ENCODE data around the gene GLCE.
A peak's percentile ranks its signal among the peaks of the same experiment; 100 is the strongest.
"Not testable (repeated sequence)": the region's sequence is repeated elsewhere in the genome, so short reads cannot be mapped to it uniquely, and the experiment has no call there.

GLCE gene

GRCh38 chr15:69161079-69161877 lies 843 bp downstream of the GLCE start:
- DNase-seq (ENCODE audit: low spot score) = peak; percentile 46

- DNase-seq (ENCODE audit: low spot score) = no peak
Measured at GRCh38 chr15:69161878-69162213, 1.4 kb downstream of the GLCE start.

DNA sequence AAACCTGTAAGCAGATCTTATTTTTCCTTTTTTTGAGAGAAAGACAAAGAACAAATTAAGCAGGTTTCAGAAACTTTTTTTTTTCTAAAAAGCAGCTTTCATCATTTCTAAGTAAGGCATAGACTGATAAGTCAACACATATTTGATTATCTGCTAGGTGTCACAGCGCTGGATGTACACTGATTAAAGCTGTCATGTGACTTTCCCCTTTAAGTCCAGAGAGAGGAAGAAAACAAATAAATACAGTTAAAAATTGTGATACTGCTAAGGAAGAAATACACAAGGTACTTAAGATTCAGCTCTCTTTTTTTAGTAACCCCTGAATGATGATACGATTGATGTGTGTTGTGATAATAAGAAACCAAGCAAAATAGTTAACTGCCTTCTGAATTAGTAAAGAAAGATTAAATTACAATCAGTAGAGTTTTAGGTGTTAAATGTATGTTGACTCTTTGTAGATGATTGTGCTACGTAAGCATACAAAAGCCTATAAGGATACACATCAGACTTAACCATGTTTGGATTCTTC lies 2.8 kb downstream of the GLCE start:
- no peak for DNase-seq (ENCODE audit: low spot score)

DNA sequence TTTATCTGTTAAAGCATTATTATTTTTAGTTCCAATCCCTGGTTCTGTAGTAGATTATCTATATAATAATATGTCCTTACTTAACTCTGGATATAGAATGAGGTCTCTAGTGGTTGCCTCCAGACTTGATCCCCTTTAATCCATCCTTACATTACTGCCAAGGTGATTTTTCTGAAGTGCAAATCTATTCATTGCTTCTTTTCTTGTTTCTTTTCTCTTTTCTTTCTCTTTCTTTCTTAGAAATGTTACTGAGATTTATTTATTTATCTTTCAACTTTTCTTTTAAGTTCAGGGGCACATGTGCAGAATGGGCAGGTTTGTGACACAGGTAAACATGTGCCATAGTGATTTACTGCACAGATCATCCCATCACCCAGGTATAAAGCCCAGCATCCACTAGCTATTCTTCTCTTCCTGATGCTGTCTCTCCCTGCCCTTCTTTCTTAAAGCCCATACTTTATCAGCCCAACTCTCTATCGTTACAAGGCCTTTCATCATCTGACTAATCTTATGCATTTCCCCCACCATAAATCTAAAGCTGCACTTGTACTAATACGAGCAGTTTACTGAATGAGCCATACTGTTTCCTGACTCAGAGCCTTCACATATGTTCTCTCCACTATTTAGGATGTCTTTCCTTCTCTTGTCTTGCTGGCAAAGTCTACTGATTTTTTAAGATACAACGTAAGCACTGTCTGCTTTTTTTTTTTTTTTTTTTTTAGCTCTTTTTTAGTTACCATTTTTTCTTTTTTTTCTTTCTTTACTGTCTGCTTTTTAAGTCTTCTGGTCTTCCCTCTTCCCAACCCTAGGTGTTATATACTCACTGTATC lies 4.6 kb downstream of the GLCE start:
- no peak for DNase-seq (ENCODE audit: low spot score)

GRCh38 chr15:69165637-69166025 lies 5.2 kb downstream of the GLCE start:
- no peak for DNase-seq (ENCODE audit: low spot score)

GRCh38 chr15:69167218-69167846 lies 6.9 kb downstream of the GLCE start:
- no peak for DNase-seq (ENCODE audit: low spot score)

DNA sequence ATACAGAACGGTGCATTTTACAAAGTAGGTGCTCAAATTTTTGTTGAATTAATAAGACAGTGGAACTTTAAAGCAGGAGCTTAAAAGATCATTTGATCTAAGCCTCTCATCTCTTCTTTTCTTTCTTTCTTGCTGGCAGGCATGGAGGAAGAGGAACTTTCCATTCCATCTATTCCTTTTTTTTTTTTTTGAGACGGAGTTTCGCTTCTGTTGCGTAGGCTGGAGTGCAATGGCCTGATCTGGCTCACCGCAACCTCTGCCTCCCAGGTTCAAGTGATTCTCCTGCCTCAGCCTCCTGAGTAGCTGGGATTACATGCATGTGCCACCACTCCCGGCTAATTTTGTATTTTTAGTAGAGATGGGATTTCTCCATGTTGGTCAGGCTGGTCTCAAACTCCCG lies 7.9 kb downstream of the GLCE start:
- DNase-seq (ENCODE audit: low spot score) = not testable (repeated sequence)

DNA sequence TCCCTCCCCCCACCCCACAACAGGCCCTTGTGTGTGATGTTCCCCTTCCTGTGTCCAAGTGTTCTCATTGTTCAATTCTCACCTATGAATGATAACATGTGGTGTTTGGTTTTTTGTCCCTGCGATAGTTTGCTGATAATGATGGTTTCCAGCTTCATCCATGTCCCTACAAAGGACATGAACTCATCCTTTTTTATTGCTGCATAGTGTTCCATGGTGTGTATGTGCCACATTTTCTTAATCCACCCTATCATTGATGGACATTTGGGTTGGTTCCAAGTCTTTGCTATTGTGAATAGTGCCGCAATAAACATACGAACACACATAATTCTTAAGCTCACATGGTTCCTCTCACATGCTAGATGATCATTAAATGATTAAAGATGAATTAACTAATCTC lies 9.1 kb downstream of the GLCE start:
- not testable (repeated sequence) for DNase-seq (ENCODE audit: low spot score)

DNA sequence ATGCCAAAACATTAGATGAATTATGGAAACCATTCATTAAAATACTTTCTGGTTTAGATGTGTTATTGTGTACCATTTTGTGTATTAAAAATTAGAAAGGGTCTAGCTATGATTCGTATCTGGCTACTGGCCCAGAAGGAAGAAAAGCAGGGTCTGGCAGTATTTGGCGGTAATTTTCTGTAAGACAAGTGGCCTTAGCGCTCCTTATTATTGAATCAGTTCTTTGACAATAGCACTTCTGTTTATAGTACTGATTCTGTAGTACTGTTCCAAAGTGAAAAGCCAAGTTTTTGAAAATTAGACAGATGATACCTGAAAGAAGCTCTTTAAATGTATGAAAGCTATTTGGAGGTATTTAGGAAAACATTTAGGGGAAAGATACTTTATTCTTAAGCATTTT lies 10.2 kb downstream of the GLCE start:
- DNase-seq (ENCODE audit: low spot score) = no peak

- DNase-seq (ENCODE audit: low spot score) = no peak
Measured at GRCh38 chr15:69172847-69173246, 12.4 kb downstream of the GLCE start.

- DNase-seq (ENCODE audit: low spot score) = no peak
Measured at GRCh38 chr15:69175536-69175935, 15.1 kb downstream of the GLCE start.

DNA sequence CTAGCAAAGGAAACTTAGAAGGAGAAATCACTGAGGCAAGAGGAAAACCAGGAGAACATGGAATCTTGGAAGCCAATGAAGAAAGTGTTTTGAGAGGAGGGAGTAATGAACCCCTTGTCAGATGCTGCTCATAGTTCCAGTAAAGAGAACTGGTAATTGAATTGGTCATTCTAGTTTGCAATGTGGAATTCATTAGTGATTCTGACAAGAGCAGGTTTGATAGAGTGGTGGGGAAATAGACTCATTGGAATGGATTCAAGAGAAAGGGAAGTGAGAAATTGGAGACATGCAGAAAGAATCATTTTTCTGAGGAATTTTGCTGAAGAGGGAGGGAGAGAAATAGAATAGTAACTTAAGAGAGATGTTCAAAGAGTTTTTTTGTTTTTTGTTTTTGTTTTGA lies 21.0 kb downstream of the GLCE start:
- DNase-seq (ENCODE audit: low spot score) = no peak

GRCh38 chr15:69185216-69185615 lies 24.8 kb downstream of the GLCE start:
- no peak for DNase-seq (ENCODE audit: low spot score)

DNA sequence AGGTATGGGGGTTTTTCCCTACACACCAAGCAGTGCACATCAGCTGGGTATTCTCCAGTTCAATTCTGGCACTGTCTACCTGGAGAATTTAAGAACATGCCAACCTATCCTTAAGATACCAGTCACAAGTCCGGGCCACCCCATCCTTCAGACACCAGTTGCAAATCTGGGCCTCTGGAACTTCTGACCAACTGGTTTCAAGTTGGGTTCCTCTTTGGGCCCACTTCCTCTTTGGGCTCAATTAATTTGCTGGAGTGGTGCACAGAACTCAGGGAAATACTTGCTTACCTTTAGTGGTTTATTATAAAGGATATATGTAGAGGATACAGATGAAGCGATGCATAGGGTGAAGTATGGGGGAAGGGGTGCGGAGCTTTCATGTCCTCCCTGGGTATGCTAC lies 25.3 kb downstream of the GLCE start:
- no peak for DNase-seq (ENCODE audit: low spot score)

- DNase-seq (ENCODE audit: low spot score) = no peak
Measured at GRCh38 chr15:69189157-69189556, 28.7 kb downstream of the GLCE start.

DNA sequence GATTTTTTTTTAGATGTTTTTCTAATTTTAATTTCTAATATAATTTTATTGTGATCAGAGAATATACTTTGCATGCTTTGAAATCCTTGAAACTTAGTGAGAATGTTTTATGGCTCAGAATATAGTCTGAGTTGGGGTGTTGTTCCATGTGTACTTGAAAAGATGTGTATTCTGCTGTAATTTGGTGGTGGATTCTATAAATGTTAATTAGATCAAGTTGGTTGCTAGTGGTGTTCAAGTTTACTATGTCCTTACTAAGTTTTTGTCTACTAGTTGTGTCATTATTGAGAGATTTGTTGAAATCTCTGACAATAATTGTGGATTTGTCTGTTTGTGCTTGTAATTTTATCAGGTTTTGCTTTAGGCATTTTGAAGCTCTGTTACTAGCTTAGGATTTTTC lies 29.7 kb downstream of the GLCE start:
- DNase-seq (ENCODE audit: low spot score) = no peak

- no peak for DNase-seq (ENCODE audit: low spot score)
Measured at GRCh38 chr15:69190504-69190903, 30.1 kb downstream of the GLCE start.

DNA sequence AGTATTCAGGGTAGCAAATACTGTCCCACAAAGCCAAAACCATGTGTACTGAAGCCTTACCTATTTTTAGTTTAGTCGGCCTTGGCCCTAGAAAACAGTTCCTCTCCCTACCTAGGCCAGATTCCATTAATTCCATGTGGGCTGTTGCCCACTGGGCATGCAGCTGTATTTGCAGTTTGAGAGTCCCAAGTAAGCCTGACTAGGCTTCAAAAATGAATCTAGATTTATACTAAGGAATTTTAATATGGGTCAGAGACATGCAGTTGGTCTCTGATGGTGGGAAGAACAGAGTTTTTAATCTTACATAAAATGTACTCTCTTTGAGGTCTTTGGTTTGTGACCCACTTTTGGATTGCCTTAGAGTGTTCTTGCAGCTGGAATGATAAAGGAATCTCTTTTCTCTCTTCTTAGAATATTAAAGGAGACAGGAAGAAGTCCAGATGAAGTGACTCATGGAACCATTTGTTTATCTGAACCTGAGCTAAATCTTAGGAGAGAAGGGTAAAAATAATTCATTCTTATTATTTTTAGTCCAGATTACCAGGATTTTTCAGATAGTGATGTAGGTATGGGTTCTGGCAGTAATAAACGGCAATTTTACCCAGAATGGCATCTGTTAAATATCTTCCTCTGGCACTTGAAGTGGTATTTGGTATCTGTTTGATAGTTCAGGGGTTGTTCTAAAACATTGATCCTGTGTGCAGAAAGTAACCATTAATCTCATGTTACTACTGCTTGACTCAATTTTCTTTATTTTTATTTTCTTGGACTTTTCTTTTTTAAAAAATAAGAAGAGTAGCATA lies 33.8 kb downstream of the GLCE start:
- DNase-seq (ENCODE audit: low spot score) = peak; percentile 5

GRCh38 chr15:69194854-69195253 lies 34.4 kb downstream of the GLCE start:
- no peak for DNase-seq (ENCODE audit: low spot score)

- no peak for DNase-seq (ENCODE audit: low spot score)
Measured at GRCh38 chr15:69200832-69201745, 40.7 kb downstream of the GLCE start.

DNA sequence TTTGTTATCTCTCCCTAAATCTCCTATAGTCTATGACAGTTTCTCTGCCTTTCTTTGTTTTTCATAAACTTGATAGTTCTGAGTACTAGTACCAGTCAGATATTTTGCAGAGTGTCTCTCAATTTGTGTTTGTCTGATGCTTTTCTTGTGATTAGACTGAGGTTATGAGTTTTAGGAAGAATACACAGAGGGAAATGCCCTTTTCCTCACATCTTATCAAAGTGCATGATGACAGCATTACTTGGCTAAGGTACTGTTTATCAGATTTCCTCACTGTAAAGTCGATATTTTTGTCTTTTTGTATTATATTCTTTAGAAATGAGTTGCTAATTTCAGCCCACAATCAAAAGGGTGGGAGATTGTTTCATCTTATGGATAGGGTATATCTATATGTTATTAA lies 45.6 kb downstream of the GLCE start:
- no peak for DNase-seq (ENCODE audit: low spot score)

Data from AG08396 (cell line).